HG02884 (cell line): ENCODE measurements around the gene RNASEH2B.

ENCODE experiments used
- ATAC-seq: cut with Tn5 transposase; IDR thresholded peaks from one replicate; pipeline ENCODE4 v1.9.1; 2021; ENCODE audit warnings: mild to moderate bottlenecking, moderate library complexity; ENCODE audit not compliant: unreplicated experiment

The RNASEH2B gene

DNA sequence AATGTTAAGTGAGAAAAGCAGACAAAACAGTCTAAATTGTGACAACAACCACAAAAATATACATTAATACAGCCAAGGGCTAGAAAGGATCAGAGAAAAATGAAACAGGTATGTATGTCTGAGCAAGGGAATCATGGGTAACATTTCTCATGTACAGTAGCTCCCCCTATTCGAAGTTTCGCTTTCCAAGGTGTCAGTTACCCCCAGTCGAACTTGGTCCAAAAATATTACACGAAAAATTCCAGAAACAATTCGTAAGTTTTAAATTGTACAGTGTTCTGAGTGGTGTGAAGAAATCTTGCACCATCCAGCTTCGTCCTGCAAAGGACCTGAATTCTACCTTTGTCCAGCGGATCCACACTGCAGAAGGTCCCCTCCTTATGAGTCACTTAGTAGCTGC is 1.8 kb upstream of the RNASEH2B start:
- ATAC-seq, result no peak

DNA sequence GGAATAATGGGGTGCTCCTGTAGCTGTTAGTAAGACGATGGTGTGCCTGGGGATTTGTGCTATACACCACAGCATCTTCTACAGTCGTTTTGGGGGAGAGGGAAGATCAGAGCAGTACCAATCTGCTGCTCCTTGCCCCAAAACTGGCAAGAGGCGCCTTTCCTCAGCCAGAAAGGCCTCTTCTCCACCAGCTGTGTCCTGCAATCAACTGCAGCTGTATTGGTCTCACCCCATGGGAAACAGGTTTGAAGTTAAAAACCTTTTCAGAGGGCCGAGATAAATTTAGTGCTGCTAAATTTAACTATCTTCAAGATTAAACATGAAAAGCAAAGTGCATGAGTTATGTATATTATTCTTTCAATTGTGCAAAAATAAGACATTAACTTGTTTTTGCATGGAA is 1.2 kb upstream of the RNASEH2B start:
- no peak for ATAC-seq

DNA sequence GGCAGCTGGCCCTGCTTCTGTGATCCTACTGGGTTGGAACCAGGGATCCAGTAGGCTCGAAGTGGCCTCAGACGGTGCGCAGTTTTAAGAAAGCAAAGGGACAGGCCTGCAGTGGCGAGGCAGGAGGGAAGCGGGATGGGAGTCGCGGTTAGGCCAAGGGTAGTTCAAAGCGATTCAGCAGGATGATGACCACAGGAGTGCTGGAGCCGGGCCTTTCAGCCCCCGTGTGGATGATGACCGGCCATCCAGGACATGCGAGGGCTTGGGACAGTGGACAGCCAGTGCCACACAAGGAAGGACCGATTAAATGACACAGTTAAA is 854 bp downstream of the RNASEH2B start:
- ATAC-seq, result no peak

GRCh38 chr13:50911081-50911631 is 1.6 kb downstream of the RNASEH2B start:
- ATAC-seq, result no peak

DNA sequence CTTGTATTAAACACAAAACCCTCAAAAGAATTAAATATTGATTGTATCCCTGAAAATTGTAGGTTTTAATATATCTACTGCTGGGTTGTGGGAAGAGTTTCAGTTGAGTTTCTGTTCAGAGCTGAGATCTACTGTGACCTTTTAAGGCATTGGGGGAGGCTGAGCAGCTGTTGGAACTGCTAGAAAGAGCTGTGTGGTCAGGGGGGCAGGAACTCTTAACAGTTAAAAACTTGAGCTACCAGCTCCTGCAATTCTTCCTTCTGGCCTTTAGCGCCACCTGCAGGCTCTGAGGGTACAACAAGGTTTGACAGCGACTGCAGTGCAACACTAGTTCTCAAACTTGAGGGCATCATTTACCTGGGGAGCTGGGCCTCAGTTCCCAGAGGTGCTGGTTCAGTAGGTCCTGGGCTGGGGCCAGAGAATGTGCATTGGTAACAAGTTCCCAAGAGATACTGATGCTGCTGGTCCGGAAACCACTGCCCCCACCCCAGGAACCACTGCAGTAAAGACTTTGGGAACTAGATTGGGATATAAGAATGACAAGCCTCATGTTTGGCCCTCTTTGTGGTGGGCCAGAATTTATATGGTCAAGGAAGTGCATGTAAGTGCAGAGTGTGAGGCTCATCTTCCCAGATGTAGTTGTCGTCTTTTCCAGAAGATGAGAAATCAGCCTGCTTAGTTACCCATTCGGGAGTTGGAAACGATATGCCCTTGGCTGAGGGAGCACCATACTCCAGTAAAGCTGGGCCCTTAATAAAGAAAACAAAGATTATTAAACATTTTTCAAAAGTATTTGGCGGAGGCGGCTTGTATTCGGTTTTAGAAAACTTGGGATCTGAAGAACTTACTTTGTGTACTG is 2.6 kb downstream of the RNASEH2B start:
- peak; percentile 47 for ATAC-seq

DNA sequence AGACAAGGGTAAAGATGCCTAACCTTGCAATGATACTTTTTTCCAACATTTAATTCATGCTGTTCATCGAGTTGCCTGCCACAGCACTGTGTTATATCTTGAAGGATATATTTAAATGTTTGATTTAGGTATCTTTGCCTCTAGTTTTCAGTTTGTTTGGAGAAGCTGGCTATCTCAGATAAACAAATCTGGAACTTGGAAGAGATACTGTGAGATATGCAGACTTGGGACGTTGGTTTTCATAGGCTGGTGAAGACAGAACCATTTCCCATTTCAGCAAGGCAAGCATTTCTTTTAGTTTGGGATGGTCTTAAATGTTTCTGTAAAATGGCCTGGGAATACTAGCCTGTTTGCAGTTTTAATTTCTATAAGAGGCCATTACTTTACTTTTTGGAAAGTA is 3.3 kb downstream of the RNASEH2B start:
- ATAC-seq, result no peak

GRCh38 chr13:50914176-50914700 is 4.6 kb downstream of the RNASEH2B start:
- no peak for ATAC-seq

DNA sequence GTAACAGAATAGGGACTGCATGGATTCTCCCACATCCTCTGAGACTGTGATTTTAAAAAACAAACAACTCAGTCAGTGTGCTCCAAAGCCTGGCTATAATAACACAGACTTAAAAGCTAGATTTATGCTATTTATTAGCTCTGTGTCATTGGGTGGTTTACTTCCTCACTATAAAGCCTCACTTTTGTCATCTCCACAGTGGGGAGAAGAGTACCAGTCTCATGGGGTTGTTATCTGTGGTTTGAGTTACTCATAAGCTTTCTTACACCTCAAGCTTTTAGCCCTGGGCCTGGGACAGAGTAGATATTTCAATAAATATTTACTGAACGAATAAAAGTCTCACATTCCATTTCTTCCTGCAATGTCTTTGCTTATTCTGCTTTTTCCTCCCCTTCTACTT is 5.3 kb downstream of the RNASEH2B start:
- ATAC-seq, result peak; percentile 27

- peak; percentile 26 for ATAC-seq
Measured at GRCh38 chr13:50915565-50915964, 6.0 kb downstream of the RNASEH2B start.

- no peak for ATAC-seq
Measured at GRCh38 chr13:50916701-50917184, 7.2 kb downstream of the RNASEH2B start.

DNA sequence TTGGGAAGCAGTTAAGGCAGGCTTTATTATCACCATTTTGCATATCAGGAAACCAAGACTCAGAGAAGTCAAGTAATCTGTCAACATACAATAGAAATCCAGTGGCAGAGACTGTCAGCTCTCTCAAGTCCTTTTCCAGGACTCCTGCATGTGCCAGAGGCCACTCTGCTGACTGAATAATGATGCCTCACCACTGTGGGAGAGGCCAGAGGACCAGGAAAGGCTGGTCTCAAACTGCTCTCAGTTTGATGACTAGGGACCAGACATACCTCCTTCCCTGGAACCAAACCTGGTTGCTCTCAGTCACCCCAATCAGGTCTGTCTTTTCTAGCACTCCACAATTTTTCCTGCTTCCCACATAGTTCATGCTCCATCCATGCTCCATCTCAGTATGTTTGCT is 8.0 kb downstream of the RNASEH2B start:
- no peak for ATAC-seq

- ATAC-seq, result no peak
Measured at GRCh38 chr13:50918567-50918966, 9.0 kb downstream of the RNASEH2B start.

DNA sequence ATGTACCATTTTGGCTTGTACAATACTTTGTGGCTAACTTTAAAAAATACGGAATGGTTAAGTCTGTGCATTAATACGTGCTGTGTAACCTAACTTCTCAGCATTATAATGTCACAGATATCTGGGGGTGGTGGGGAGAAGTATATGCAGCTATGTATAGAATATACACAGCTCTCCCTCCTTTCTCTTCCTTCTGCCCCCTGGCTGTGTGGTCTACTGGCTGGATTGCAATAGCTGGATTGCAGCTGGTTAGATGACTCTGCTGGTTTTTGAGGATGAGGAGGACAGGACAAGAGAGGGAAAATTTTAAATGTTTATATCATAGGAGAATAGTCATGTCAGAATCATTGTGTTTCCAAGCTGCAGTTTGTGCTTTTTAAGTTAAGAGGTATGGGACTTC is 9.7 kb downstream of the RNASEH2B start:
- ATAC-seq, result no peak

DNA sequence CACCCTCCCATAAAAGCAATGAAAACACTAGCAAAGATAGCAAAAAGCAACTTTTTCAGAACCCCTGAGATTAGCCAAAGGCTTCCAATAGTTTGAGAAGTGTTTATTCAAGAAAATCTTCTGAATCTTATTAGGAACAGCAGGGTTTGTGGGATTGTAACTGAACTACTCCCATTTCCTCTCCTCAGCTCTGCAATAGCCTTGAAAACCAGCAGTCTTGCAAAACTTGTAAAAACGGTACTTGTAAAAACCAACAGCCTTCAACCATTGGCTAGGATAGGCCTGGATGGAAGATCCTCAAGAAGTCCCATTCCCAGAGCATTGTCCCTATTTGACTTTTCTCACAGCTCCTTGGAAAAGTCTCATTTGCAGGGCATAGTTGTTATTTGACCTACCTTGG is 12.1 kb downstream of the RNASEH2B start:
- no peak for ATAC-seq

- ATAC-seq, result no peak
Measured at GRCh38 chr13:50923272-50923671, 13.7 kb downstream of the RNASEH2B start.

GRCh38 chr13:50924025-50924424 is 14.4 kb downstream of the RNASEH2B start:
- ATAC-seq, result no peak

GRCh38 chr13:50927701-50928100 is 18.1 kb downstream of the RNASEH2B start:
- no peak for ATAC-seq

- no peak for ATAC-seq
Measured at GRCh38 chr13:50928102-50928501, 18.5 kb downstream of the RNASEH2B start.

DNA sequence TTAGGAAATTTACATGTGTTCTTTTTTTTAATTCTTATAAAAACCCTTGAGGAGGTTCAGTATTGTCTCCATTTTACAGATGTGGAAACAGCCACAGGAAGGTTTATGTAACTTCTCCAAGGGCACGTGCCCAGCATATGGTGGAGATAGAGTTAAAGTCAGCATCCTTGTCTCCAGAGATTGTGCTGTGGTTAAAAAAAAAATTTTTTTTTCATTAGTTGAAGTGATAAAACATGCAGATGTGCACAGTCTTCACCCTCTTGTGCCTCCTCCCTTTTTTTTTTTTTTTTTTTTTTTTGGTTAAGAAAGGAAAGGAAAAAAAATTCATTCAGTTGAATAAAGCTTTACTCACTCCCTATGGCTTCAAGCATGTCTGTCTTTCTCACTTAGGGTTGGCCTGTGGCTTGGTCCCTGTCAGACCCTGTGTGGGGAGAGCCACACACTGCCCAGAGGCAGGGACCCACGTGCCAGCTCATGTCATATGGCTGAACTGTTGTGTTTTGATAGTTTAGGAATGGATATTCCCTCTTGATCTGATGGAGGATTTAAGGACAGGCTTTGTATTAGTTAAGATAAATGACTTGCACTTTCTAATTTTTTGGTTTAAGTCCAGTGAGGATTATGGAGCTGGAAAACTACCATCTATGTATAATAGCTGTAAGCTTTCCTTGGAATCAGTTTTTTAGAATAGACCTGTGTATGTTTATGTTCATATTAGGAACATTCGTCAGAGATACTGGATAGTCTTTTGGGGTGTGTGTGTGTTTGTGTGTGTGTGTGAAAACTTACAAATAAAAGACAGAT is 19.3 kb downstream of the RNASEH2B start:
- ATAC-seq, result no peak

DNA sequence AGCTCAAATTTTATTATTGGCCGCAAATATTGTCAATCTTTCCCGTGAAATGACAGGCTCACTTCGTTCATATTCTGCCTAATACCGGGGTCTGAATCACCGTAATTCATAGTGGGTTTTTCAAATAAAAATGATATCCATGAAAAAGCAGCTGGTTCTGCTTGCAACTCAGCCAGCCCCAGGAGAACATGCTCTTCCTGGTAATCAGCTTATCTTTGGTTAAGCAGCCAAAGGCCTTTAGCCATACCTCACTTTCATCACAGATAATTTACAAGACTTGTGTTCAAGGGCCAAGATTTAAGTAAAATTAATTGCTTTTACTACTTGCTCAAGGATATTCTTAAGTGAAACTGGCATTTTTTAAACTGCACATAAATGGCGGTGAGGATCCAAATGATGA is 22.5 kb downstream of the RNASEH2B start:
- ATAC-seq, result no peak

DNA sequence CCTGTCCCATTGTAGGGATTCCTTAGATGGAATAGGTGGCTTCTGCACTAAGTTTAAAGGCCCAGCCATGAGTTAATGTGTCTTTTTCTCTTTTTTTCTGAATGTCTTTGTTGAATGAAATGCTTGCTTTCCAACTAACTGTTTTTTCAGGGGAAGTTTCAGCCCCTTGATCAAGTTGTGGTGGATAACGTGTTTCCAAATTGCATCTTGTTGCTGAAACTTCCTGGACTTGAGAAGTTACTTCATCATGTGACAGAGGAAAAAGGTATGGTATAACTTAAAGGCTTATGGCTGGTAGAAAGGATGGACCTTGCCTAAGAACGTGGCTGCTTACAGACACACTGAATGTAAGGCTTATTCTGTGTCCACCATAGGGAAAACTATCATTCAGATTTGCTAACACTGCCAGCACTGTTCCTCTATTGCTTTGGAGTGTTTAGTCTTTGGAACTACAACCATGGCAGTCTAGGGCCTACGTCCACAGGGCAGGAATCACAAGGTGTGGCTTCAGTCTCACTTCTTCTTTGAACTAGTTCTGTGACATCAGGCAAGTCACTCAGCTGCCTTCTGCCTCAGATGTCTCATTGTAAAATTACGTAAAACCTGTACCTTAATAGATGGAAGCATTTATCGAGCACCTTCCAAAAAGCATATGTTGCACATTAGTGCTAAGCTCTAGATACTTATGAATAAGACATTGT is 25.3 kb downstream of the RNASEH2B start:
- no peak for ATAC-seq
